Peyer's patch (tissue), 4 donors: ENCODE data around the gene UROC1. TPM values are rescaled to one million over a fixed set of nuclear protein-coding genes. Genes with fewer than 3 reads are reported as not detected.

ENCODE experiments used
- DNase-seq, 3 donors: peaks; one replicate each; pipeline ENCODE4 v3.0.0-alpha.2; 2017 to 2019
- H3K27ac ChIP-seq, 4 donors: fragments of 200-600 bp; sonication (generic); one replicate each; pipeline ENCODE4 v1.5.1; 2016 to 2019
- H3K27me3 ChIP-seq, 2 donors: fragments of 200-600 bp; sonication (generic); one replicate each; pipeline ENCODE4 v1.5.1; 2019
- H3K36me3 ChIP-seq, 3 donors: fragments of 200-600 bp; sonication (generic); one replicate each; pipeline ENCODE4 v1.5.1; 2016 to 2019
- H3K4me1 ChIP-seq, 4 donors: fragments of 200-600 bp; sonication (generic); one replicate each; pipeline ENCODE4 v1.5.1; 2016 to 2019
- H3K4me3 ChIP-seq, 4 donors: fragments of 200-600 bp; sonication (generic); 1 replicate in 3 of 4; 2 replicates in 1 of 4; pipeline ENCODE4 v1.5.1; 2016 to 2019; ENCODE audit warnings: mild to moderate bottlenecking in 1 of 4
- H3K9me3 ChIP-seq, 4 donors: fragments of 200-600 bp; sonication (generic); one replicate each; pipeline ENCODE4 v1.5.1; 2016 to 2019; ENCODE audit warnings: mild to moderate bottlenecking in 1 of 4
- POLR2A ChIP-seq, 2 donors: fragments of 450-650 bp; IDR thresholded peaks; one replicate each; pipeline ENCODE4 v1.5.1; 2017; ENCODE audit warnings: antibody characterized with exemption in 2 of 2, mild to moderate bottlenecking in 2 of 2, moderate library complexity in 2 of 2
- total RNA-seq, 4 donors: library from RNA; depleted of rRNA; stranded (reverse); fragments of >200 nt; gene quantifications; one replicate each; pipeline ENCODE4 v1.1.0, GENCODE V29; 2016
- TF ChIP-seq, protein P1 (sequence below), 6 experiments: fragments of 450-650 bp in 4 of 6; fragments of 200-600 bp in 2 of 6; sonication (generic) in 1 of 6; IDR thresholded peaks; one replicate each; pipeline ENCODE4 v1.5.1; 2017 to 2019; ENCODE audit warnings: antibody characterized with exemption in 6 of 6, mild to moderate bottlenecking in 3 of 6, moderate library complexity in 1 of 6

Gene UROC1
- total RNA-seq, 4 donors from 2014 or later = not detected

DNA sequence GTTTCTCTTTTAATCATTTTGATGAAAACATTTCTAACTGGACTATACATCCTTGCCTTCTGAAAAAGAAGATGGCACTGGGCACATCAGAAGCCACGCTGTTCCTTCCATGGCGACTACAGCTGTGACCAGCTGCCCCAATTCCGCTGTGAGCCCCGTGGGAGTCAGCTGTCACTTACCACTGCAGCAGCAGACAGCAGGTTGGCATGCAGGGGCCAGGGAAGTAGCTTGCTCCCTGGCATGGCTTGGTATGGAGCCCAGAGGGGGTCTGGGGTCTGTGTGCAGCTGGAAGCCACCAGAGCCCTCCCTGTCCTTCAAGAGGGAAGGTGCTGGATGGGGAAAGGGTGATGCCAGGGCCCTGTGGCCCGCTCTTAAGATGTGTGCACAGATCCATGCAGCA is 37.4 kb downstream of the UROC1 start:
- H3K36me3 ChIP-seq = no peaks in the 10 kb centered on the region
- no peaks in the 10 kb centered on the region for H3K9me3 ChIP-seq
- peaks cover 0 to 8% (median 0%) of the 10 kb centered on the region in 4 donors for H3K4me1 ChIP-seq
- TF ChIP-seq POLR2A (IDR thresholded peaks at IDR 0.05) = no peak
- TF ChIP-seq, protein P1, sequence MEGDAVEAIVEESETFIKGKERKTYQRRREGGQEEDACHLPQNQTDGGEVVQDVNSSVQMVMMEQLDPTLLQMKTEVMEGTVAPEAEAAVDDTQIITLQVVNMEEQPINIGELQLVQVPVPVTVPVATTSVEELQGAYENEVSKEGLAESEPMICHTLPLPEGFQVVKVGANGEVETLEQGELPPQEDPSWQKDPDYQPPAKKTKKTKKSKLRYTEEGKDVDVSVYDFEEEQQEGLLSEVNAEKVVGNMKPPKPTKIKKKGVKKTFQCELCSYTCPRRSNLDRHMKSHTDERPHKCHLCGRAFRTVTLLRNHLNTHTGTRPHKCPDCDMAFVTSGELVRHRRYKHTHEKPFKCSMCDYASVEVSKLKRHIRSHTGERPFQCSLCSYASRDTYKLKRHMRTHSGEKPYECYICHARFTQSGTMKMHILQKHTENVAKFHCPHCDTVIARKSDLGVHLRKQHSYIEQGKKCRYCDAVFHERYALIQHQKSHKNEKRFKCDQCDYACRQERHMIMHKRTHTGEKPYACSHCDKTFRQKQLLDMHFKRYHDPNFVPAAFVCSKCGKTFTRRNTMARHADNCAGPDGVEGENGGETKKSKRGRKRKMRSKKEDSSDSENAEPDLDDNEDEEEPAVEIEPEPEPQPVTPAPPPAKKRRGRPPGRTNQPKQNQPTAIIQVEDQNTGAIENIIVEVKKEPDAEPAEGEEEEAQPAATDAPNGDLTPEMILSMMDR (IDR thresholded peaks at IDR 0.05) = no peak
- H3K27ac ChIP-seq = no peak overlapping the region
- no peaks in the 10 kb centered on the region for H3K27me3 ChIP-seq
- no peak overlapping the region for H3K4me3 ChIP-seq
- no peak for DNase-seq

DNA sequence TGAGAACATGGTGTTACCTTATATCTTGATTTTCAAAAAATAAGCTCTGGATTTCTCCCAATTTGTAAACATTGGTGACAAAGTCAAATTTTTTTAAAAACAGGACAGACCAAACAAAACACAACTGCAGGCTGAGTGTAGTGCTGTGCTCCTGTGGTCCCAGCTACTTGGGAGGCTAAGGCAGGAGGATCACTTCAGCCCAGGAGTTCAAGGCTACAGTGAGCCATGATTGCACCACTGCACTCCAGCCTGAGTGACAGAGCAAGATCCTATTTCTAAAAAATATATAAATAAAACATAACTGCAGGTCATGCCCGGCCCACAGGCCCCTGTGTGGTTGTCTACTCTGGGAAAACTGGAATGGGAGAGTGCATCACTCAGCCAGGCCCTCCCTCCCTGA is 37.9 kb downstream of the UROC1 start:
- no peak for TF ChIP-seq POLR2A (IDR thresholded peaks at IDR 0.05)
- TF ChIP-seq, protein P1 (IDR thresholded peaks at IDR 0.05) = no peak
- Histone ChIP-seq H3K9me3 (no peaks in the 10 kb centered on the region), H3K4me1 (peaks cover 0 to 9% (median 4%) of the 10 kb centered on the region in 4 donors), H3K4me3 (no peak overlapping the region), H3K27me3 (no peaks in the 10 kb centered on the region), H3K36me3 (no peaks in the 10 kb centered on the region), H3K27ac (no peak overlapping the region)
- no peak for DNase-seq

DNA sequence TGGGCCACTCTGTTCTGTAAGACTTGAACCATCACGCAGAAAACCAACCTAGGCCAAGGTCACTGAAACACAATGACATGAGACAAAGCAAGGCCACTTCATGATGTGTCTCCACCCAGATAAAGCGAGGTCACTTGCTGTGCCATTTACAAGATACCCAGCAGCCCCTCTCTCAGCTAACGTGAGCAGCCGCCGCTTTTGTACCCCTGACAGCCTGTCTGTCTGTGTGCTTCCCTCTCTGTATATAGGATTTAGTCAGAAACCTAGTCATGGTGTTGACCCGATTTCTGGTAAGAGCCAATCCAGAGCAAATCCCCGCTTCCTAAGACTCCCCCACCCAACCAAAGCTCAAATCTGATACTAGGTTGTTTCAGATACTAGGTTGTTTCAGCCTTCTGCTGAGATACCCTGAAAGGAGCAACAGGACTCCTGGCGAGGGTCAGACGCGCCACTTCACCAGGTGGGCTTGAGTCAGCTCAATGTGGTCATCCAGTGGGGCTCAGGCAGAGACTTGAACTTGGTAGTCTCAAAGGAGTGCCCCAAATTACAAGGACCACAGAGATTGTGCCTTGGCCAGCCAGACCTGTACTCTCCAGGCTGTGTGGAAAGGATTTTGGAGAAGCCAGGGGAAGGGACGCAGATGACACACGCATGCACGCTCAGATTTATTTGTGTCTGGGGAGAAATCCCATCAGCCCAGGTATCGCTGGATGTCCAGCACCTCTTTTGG is 38.8 kb downstream of the UROC1 start:
- Histone ChIP-seq H3K4me1 (peaks cover 3 to 18% (median 11%) of the 10 kb centered on the region in 4 donors), H3K27ac (no peak overlapping the region), H3K9me3 (no peaks in the 10 kb centered on the region), H3K4me3 (no peak overlapping the region), H3K27me3 (no peaks in the 10 kb centered on the region), H3K36me3 (no peaks in the 10 kb centered on the region)
- peak in 1 of 3 donors; percentile 24 for DNase-seq
- TF ChIP-seq, protein P1 (IDR thresholded peaks at IDR 0.05) = no peak
- no peak for TF ChIP-seq POLR2A (IDR thresholded peaks at IDR 0.05)

DNA sequence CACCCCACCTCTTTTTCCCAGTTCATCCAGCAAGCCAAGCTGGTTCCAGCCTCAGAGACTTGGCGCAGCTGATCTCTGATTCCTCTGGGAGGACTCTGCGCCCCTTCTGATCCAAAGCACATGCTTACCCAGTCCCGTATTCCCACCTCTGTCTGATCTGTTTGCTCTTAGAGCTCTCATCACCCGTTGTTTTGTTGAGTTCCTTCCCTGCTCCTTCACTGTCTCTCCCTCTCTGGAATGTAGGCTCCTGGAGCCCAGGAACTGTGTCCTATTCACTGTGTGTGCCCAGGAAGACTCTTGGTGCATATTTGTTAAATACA is 40.6 kb downstream of the UROC1 start:
- TF ChIP-seq, protein P1 (IDR thresholded peaks at IDR 0.05) = no peak
- TF ChIP-seq POLR2A (IDR thresholded peaks at IDR 0.05) = no peak
- peak overlapping the region in 1 of 4 donors; percentile 98 for H3K4me3 ChIP-seq
- no peak for DNase-seq
- peaks cover 7 to 35% (median 22%) of the 10 kb centered on the region in 4 donors for H3K4me1 ChIP-seq
- no peaks in the 10 kb centered on the region for H3K9me3 ChIP-seq
- no peak overlapping the region for H3K27ac ChIP-seq
- H3K36me3 ChIP-seq = peaks cover 0 to under 1% (median 0%) of the 10 kb centered on the region in 3 donors
- no peaks in the 10 kb centered on the region for H3K27me3 ChIP-seq

DNA sequence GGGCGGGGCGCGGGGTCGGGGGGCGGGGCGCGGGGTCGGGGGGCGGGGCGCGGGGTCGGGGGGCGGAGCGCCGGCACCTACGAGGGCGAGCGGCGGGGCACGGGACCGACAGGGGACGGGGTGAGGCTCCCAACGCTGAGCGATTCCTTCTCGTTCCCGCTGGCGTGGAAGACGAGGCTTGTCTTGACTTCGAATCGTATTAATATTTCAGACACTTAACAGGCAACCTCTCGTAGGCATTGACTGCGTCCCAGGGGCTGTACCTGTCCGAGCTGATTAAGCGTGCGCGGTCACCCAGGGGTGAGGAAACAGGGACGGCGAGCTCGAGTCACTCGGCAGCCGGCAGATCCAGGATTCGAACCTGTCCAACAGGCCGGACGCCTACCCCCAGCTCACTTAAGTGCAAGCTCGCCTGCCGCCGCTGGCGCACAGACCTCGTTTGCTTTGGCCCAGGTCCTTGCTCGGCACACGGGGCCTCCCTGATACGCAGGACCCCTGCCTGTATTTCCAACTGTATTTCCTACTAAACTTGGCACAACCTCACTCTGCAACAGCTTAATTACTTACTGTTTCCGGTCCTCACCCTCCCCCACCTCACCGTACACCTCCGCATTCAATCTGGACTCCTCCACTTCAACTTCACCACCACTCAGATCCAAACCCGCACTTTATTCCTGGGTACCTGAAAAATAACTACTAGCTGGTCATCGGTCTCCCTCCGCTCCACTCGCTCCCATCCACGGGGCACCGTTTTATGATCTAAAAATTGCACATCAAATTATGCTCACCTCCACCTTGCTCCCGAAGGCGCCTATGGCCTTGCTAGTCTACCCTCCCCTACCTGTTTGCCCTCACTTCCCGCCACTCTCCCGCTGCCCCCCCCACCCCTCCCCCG is 41.2 kb downstream of the UROC1 start:
- Histone ChIP-seq H3K36me3 (peaks cover 0 to 6% (median 0%) of the 10 kb centered on the region in 3 donors), H3K9me3 (no peaks in the 10 kb centered on the region), H3K27me3 (no peaks in the 10 kb centered on the region), H3K4me3 (peak overlapping the region; percentile 51 to 98 (median 61)), H3K27ac (peak overlapping the region; percentile 73 to 99 (median 89)), H3K4me1 (peaks cover 7 to 35% (median 22%) of the 10 kb centered on the region in 4 donors)
- peak; percentile 10 to 68 for TF ChIP-seq POLR2A (IDR thresholded peaks at IDR 0.05)
- TF ChIP-seq, protein P1 (IDR thresholded peaks at IDR 0.05) = no peak
- DNase-seq = peak in 1 of 3 donors; percentile 48
